ENCODE measurements around the gene GLI2.

DNA sequence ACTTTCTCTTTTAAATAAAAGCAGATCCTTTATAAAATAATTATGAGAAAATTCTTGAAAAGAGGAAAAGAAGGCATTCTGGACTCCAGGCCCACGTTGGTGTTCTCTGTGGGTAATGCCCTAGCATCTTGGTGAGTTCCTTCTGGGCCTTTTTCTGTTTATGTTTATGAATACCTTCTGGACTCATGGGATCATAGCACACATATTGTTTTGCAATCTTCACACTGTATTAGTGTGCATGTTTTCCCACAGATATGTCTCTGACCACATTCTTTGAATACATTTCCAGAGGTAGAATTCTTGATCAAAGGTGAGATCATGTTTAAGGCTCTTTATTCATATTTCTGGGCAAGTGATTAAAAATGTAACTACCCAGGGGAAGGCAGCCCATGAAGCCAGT lies 15.9 kb downstream of the GLI2 start:
- TF ChIP-seq POLR2A (IDR thresholded peaks at IDR 0.05) (no peak), POLR2AphosphoS5 (IDR thresholded peaks at IDR 0.05) (no peak), EP300 (IDR thresholded peaks at IDR 0.05) (no peak)
- TF ChIP-seq, protein P1, sequence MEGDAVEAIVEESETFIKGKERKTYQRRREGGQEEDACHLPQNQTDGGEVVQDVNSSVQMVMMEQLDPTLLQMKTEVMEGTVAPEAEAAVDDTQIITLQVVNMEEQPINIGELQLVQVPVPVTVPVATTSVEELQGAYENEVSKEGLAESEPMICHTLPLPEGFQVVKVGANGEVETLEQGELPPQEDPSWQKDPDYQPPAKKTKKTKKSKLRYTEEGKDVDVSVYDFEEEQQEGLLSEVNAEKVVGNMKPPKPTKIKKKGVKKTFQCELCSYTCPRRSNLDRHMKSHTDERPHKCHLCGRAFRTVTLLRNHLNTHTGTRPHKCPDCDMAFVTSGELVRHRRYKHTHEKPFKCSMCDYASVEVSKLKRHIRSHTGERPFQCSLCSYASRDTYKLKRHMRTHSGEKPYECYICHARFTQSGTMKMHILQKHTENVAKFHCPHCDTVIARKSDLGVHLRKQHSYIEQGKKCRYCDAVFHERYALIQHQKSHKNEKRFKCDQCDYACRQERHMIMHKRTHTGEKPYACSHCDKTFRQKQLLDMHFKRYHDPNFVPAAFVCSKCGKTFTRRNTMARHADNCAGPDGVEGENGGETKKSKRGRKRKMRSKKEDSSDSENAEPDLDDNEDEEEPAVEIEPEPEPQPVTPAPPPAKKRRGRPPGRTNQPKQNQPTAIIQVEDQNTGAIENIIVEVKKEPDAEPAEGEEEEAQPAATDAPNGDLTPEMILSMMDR (IDR thresholded peaks at IDR 0.05) = no peak
